CD4-positive, CD25-positive, alpha-beta regulatory T cell (primary cell): ENCODE results near the gene AGT. TPM values are rescaled to one million over a fixed set of nuclear protein-coding genes. Genes with fewer than 3 reads are reported as not detected.

Experiments
- ATAC-seq, 2 donors: fragments of 150-1000 bp; cut with Tn5 transposase; one replicate each; pipeline ENCODE4 v1.10.0; 2021; ENCODE audit warnings: low read depth in 2 of 2, moderate number of reproducible peaks in 2 of 2, moderate library complexity in 1 of 2
- DNase-seq, 3 donors: peaks; one replicate each; pipeline versions ENCODE4 v3.0.0 to v3.0.0-alpha.2; 2012 to 2022; ENCODE audit warnings: mixed read lengths in 1 of 3
- H3K27ac ChIP-seq: one replicate; pipeline ENCODE4 v1.7.0; 2013; ENCODE audit warnings: mild to moderate bottlenecking, low read length; ENCODE audit not compliant: insufficient read depth, poor library complexity, severe bottlenecking
- H3K27me3 ChIP-seq: one replicate; pipeline ENCODE4 v1.7.0; 2013; ENCODE audit warnings: low read length; ENCODE audit not compliant: control insufficient read depth, insufficient read depth
- H3K36me3 ChIP-seq: one replicate; pipeline ENCODE4 v1.7.0; 2013; ENCODE audit warnings: mild to moderate bottlenecking, low read length, moderate library complexity; ENCODE audit not compliant: control insufficient read depth, insufficient read depth
- H3K4me1 ChIP-seq: 2 replicates; pipeline ENCODE4 v1.7.0; 2013; ENCODE audit warnings: mild to moderate bottlenecking, low read length; ENCODE audit not compliant: insufficient read depth, control insufficient read depth, poor library complexity, severe bottlenecking
- H3K4me3 ChIP-seq: one replicate; pipeline ENCODE4 v1.7.0; 2013; ENCODE audit warnings: low read depth, mild to moderate bottlenecking, low read length, moderate library complexity
- H3K9me3 ChIP-seq, 2 experiments: 1 replicate in 1 of 2; 2 replicates in 1 of 2; pipeline ENCODE4 v1.7.0; 2013; ENCODE audit warnings: low read length in 2 of 2, mild to moderate bottlenecking in 1 of 2, moderate library complexity in 1 of 2; ENCODE audit not compliant: control insufficient read depth in 2 of 2
- H3K27ac Mint-ChIP-seq, 3 donors: one replicate each; pipeline ENCODE4 v1.8.0; 2020 to 2022; ENCODE audit warnings: mild to moderate bottlenecking in 3 of 3, mixed read lengths in 3 of 3, moderate library complexity in 2 of 3
- H3K27me3 Mint-ChIP-seq: one replicate; pipeline ENCODE4 v1.8.0; 2022; ENCODE audit warnings: mild to moderate bottlenecking, mixed read lengths
- H3K36me3 Mint-ChIP-seq: one replicate; pipeline ENCODE4 v1.8.0; 2020; ENCODE audit warnings: mixed read lengths
- H3K4me1 Mint-ChIP-seq, 4 donors: one replicate each; pipeline ENCODE4 v1.8.0; 2020 to 2022; ENCODE audit warnings: mixed read lengths in 4 of 4, mild to moderate bottlenecking in 1 of 4
- H3K4me3 Mint-ChIP-seq, 4 donors: one replicate each; pipeline ENCODE4 v1.8.0; 2020 to 2022; ENCODE audit warnings: mild to moderate bottlenecking in 4 of 4, mixed read lengths in 4 of 4, moderate library complexity in 3 of 4
- H3K9me3 Mint-ChIP-seq, 7 donors: one replicate each; pipeline ENCODE4 v1.8.0; 2020 to 2022; ENCODE audit warnings: mixed read lengths in 7 of 7, mild to moderate bottlenecking in 3 of 7, moderate library complexity in 2 of 7
- polyA plus RNA-seq, 4 donors: library from polyadenylated mRNA; unstranded; fragments of 300-500 nt; fragmentation: Illumina TruSeq; gene quantifications; one replicate each; pipeline ENCODE4 v1.2.3, GENCODE V29; 2021
- total RNA-seq: library from RNA; stranded (reverse); gene quantifications from one replicate; pipeline ENCODE4 v1.2.3, GENCODE V29; 2022

Gene AGT
- total and polyA plus RNA-seq, 5 donors from 2014 or later, result not detected

DNA sequence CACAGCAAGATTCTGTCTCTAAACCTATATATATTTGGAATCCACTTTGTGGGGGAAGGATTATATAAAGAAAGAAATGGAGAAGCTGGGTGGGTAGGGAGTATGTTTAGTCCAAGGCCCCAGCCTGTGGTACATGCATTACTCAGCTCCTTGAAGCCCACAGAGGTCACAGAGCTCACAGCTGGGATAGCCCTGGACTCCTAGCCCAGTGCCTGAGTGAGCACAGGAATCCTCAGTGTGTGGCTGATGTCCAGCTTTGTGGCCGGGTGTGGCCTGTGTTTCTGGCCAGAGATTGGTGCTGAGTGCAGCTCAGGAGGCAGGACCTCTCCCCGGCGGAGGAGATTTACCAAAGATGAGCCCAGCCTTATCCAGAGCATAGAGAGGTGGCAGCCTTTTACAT, 40.9 kb upstream of the AGT start:
- Mint-ChIP-seq H3K27ac (no peak overlapping the region), H3K4me1 (peaks cover 0 to 4% (median 1%) of the 10 kb centered on the region in 4 donors), H3K9me3 (peaks cover 0 to 2% (median 0%) of the 10 kb centered on the region in 7 donors), H3K27me3 (no peaks in the 10 kb centered on the region), H3K4me3 (no peak overlapping the region), H3K36me3 (no peaks in the 10 kb centered on the region)
- no peaks in the 10 kb centered on the region for H3K27me3 ChIP-seq
- H3K4me3 ChIP-seq, result no peak overlapping the region
- no peak for ATAC-seq
- no peak for DNase-seq
- H3K4me1 ChIP-seq, result no peaks in the 10 kb centered on the region
- H3K36me3 ChIP-seq, result no peaks in the 10 kb centered on the region
- H3K9me3 ChIP-seq, result no peaks in the 10 kb centered on the region
- no peak overlapping the region for H3K27ac ChIP-seq

- H3K27me3 ChIP-seq, result no peaks in the 10 kb centered on the region
- ATAC-seq (no peak), DNase-seq (peak in 2 of 3 donors; percentile 10 to 30)
- Mint-ChIP-seq H3K9me3 (peaks cover 0 to 2% (median 0%) of the 10 kb centered on the region in 7 donors), H3K4me1 (peaks cover 0 to 4% (median 1%) of the 10 kb centered on the region in 4 donors), H3K27me3 (no peaks in the 10 kb centered on the region), H3K36me3 (no peaks in the 10 kb centered on the region), H3K27ac (no peak overlapping the region), H3K4me3 (peak overlapping the region in 1 of 4 donors; percentile 67)
- no peaks in the 10 kb centered on the region for H3K36me3 ChIP-seq
- no peak overlapping the region for H3K27ac ChIP-seq
- no peaks in the 10 kb centered on the region for H3K4me1 ChIP-seq
- no peak overlapping the region for H3K4me3 ChIP-seq
- H3K9me3 ChIP-seq, result no peaks in the 10 kb centered on the region
These were observed 39.8 kb upstream of the AGT start for GRCh38 chr1:230753586-230754251.

DNA sequence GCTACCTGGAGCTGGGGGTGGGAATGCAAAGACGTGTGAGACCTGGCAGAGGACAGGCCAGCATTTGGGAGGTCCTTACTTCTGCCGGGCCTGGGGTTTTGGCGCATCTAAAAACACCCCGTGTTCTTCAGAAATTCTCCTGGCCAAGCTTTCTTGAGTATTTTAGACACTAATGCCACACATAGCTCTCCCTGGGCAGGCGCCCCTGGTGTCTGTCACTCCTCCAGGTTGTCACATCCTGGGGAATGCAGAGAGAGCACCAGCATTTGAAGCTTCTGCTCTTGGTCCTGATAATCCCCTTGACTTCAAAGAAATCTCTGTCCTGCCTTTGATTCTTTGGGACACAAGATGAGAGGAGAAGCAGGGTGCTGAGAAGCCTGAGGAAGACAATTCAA, 39.3 kb upstream of the AGT start:
- peak overlapping the region in 1 of 4 donors; percentile 67 for H3K4me3 Mint-ChIP-seq

DNA sequence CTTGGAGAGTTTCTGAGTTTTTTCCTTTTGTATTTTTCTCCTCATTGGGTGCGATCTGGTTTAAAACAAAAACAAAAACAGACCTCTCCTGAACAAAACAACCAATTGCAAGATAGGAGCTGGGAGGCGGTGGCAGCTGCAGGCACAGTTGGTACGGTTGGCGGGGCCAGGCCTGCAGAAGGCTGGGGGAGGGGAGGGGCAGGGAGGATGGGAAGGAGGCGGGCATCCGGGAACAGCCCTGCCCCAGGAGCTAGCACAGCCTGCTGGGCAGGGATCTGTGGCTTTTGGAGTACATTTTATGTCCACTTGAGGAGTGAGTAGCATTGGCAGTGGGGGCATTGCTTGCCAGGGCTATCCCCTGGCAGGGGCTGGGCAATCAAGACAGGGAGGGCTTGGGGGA, 38.5 kb upstream of the AGT start:
- Mint-ChIP-seq H3K36me3 (no peaks in the 10 kb centered on the region), H3K4me1 (peaks cover 0 to 4% (median 1%) of the 10 kb centered on the region in 4 donors), H3K9me3 (peaks cover 0 to 2% (median 0%) of the 10 kb centered on the region in 7 donors), H3K4me3 (peak overlapping the region in 1 of 4 donors; percentile 61), H3K27ac (peak overlapping the region in 1 of 3 donors; percentile 20), H3K27me3 (no peaks in the 10 kb centered on the region)
- Histone ChIP-seq H3K27ac (no peak overlapping the region), H3K9me3 (no peaks in the 10 kb centered on the region), H3K27me3 (no peaks in the 10 kb centered on the region), H3K36me3 (no peaks in the 10 kb centered on the region), H3K4me3 (no peak overlapping the region), H3K4me1 (no peaks in the 10 kb centered on the region)
- DNase-seq, result no peak
- no peak for ATAC-seq

More for the DNA sequence above, 39.3 kb upstream of the AGT start:
- ATAC-seq, result no peak
- H3K9me3 ChIP-seq, result no peaks in the 10 kb centered on the region
- peaks cover 0 to 4% (median 1%) of the 10 kb centered on the region in 4 donors for H3K4me1 Mint-ChIP-seq
- DNase-seq, result no peak
- no peaks in the 10 kb centered on the region for H3K36me3 ChIP-seq
- H3K27me3 ChIP-seq, result no peaks in the 10 kb centered on the region
- no peak overlapping the region for H3K4me3 ChIP-seq
- H3K27me3 Mint-ChIP-seq, result no peaks in the 10 kb centered on the region
- H3K27ac Mint-ChIP-seq, result peak overlapping the region in 1 of 3 donors; percentile 20
- no peak overlapping the region for H3K27ac ChIP-seq
- peaks cover 0 to 2% (median 0%) of the 10 kb centered on the region in 7 donors for H3K9me3 Mint-ChIP-seq
- H3K4me1 ChIP-seq, result no peaks in the 10 kb centered on the region
- no peaks in the 10 kb centered on the region for H3K36me3 Mint-ChIP-seq

DNA sequence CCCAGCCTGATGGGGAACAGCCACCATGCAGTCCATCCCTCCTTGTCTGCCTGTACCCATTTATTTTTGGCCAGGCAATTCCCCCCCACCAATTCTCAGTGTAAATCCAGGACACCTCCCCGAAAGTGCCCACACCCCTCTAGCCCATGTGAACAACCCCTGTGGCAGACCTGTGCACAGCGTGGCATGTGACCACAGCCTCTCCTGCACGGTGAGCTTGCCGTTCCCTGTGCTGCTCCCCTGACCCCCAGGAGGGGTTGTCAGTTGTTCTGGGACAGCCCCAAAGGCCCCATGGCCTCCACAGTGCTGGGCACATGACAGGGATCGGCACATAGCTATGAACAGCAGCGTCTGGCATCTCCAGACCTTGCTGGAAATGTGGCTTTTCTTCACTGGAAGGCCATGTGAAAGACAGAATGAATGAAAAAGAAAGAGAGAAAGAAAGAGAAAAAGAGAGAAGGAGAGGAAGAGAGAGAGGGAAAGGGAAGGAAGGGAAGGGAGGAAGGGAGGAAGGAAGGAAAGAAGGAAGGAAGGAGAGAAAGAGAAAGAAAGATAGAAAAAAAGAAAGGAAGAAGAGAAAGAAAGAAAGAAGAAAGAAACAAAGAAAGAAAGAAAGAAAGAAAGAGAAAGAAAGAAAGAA, 37.2 kb upstream of the AGT start:
- no peak overlapping the region for H3K4me3 Mint-ChIP-seq
- H3K27ac ChIP-seq, result no peak overlapping the region
- no peaks in the 10 kb centered on the region for H3K27me3 ChIP-seq
- H3K4me1 Mint-ChIP-seq, result peaks cover 0 to 4% (median 1%) of the 10 kb centered on the region in 4 donors
- no peaks in the 10 kb centered on the region for H3K36me3 Mint-ChIP-seq
- no peak for ATAC-seq
- H3K27me3 Mint-ChIP-seq, result no peaks in the 10 kb centered on the region
- H3K9me3 Mint-ChIP-seq, result peaks cover 0 to 2% (median 0%) of the 10 kb centered on the region in 7 donors
- no peaks in the 10 kb centered on the region for H3K9me3 ChIP-seq
- no peaks in the 10 kb centered on the region for H3K36me3 ChIP-seq
- H3K27ac Mint-ChIP-seq, result no peak overlapping the region
- DNase-seq, result no peak
- H3K4me3 ChIP-seq, result no peak overlapping the region
- no peaks in the 10 kb centered on the region for H3K4me1 ChIP-seq

GRCh38 chr1:230750576-230750975, 36.7 kb upstream of the AGT start:
- no peaks in the 10 kb centered on the region for H3K27me3 ChIP-seq
- no peak overlapping the region for H3K27ac ChIP-seq
- no peak for ATAC-seq
- peaks cover 0 to 2% (median 0%) of the 10 kb centered on the region in 7 donors for H3K9me3 Mint-ChIP-seq
- no peaks in the 10 kb centered on the region for H3K36me3 ChIP-seq
- DNase-seq, result no peak
- no peak overlapping the region for H3K4me3 ChIP-seq
- H3K9me3 ChIP-seq, result no peaks in the 10 kb centered on the region
- H3K27ac Mint-ChIP-seq, result no peak overlapping the region
- peaks cover 0 to 4% (median 1%) of the 10 kb centered on the region in 4 donors for H3K4me1 Mint-ChIP-seq
- H3K4me3 Mint-ChIP-seq, result no peak overlapping the region
- no peaks in the 10 kb centered on the region for H3K36me3 Mint-ChIP-seq
- H3K27me3 Mint-ChIP-seq, result no peaks in the 10 kb centered on the region
- H3K4me1 ChIP-seq, result no peaks in the 10 kb centered on the region

- no peaks in the 10 kb centered on the region for H3K27me3 Mint-ChIP-seq
- H3K36me3 Mint-ChIP-seq, result no peaks in the 10 kb centered on the region
- H3K9me3 Mint-ChIP-seq, result peaks cover 0 to 1% (median 0%) of the 10 kb centered on the region in 7 donors
- Histone ChIP-seq H3K27me3 (no peaks in the 10 kb centered on the region), H3K9me3 (no peaks in the 10 kb centered on the region), H3K4me1 (no peaks in the 10 kb centered on the region), H3K4me3 (no peak overlapping the region), H3K36me3 (no peaks in the 10 kb centered on the region), H3K27ac (no peak overlapping the region)
- ATAC-seq (no peak), DNase-seq (no peak)
- H3K4me1 Mint-ChIP-seq, result peaks cover 0 to 4% (median 1%) of the 10 kb centered on the region in 4 donors
- H3K27ac Mint-ChIP-seq, result no peak overlapping the region
- no peak overlapping the region for H3K4me3 Mint-ChIP-seq
These were observed 35.7 kb upstream of the AGT start for GRCh38 chr1:230749635-230750034.
